HEK293T (cell line): Measurements from ENCODE around the gene ZNF350.
A peak's percentile ranks its signal among the peaks of the same experiment; 100 is the strongest.
"Not testable (repeated sequence)": the region's sequence is repeated elsewhere in the genome, so short reads cannot be mapped to it uniquely, and the experiment has no call there.

Experiments used
- CTCF ChIA-PET: fragments of 350-600 bp; formaldehyde crosslinking; extraction: SDS; loops from one replicate; lab custom pipeline; 2021; ENCODE audit warnings: antibody characterized with exemption, inconsistent platforms; lab: Yijun Ruan, JAX
- POLR2A ChIA-PET: fragments of 350-600 bp; formaldehyde crosslinking; extraction: SDS; loops from one replicate; lab custom pipeline; 2020; ENCODE audit warnings: antibody characterized with exemption, inconsistent platforms; lab: Yijun Ruan, JAX
- DNase-seq: peaks from one replicate; pipeline ENCODE4 v3.0.0; 2012; ENCODE audit warnings: mixed read lengths; ENCODE audit errors: extremely low spot score
- ARNT ChIP-seq: fragments of 450-650 bp; IDR thresholded peaks from 2 replicates; pipeline ENCODE4 v1.6.1; 2017; ENCODE audit warnings: mild to moderate bottlenecking
- BHLHE40 ChIP-seq: fragments of 450-650 bp; IDR thresholded peaks from 2 replicates; pipeline ENCODE4 v1.6.1; 2016; ENCODE audit warnings: mild to moderate bottlenecking, moderate library complexity, borderline replicate concordance
- CTBP1 ChIP-seq: fragments of 450-650 bp; IDR thresholded peaks from 2 replicates; pipeline ENCODE4 v1.6.1; 2016; ENCODE audit warnings: borderline replicate concordance
- ELF4 ChIP-seq: fragments of 450-650 bp; IDR thresholded peaks from 2 replicates; pipeline ENCODE4 v1.6.1; 2017; ENCODE audit warnings: antibody characterized with exemption
- FOXA1 ChIP-seq: fragments of 450-650 bp; IDR thresholded peaks from 2 replicates; pipeline ENCODE4 v1.6.1; 2016; ENCODE audit warnings: mild to moderate bottlenecking
- FOXK2 ChIP-seq: fragments of 450-650 bp; IDR thresholded peaks from 2 replicates; pipeline ENCODE4 v1.6.1; 2016; ENCODE audit warnings: mild to moderate bottlenecking
- FOXM1 ChIP-seq: fragments of 450-650 bp; IDR thresholded peaks from 2 replicates; pipeline ENCODE4 v1.6.1; 2017; ENCODE audit warnings: mild to moderate bottlenecking, borderline replicate concordance
- HDGF ChIP-seq: fragments of 450-650 bp; IDR thresholded peaks from 2 replicates; pipeline ENCODE4 v1.6.1; 2017; ENCODE audit warnings: antibody characterized with exemption, borderline replicate concordance
- L3MBTL2 ChIP-seq: fragments of 450-650 bp; conservative IDR thresholded peaks from 2 replicates; pipeline ENCODE4 v1.6.1; 2016; ENCODE audit warnings: mild to moderate bottlenecking
- LEF1 ChIP-seq: fragments of 450-650 bp; IDR thresholded peaks from 2 replicates; pipeline ENCODE4 v1.6.1; 2017; ENCODE audit warnings: mild to moderate bottlenecking, borderline replicate concordance
- NFRKB ChIP-seq: fragments of 450-650 bp; IDR thresholded peaks from 2 replicates; pipeline ENCODE4 v1.6.1; 2016; ENCODE audit warnings: mild to moderate bottlenecking, moderate library complexity
- PKNOX1 ChIP-seq: fragments of 450-650 bp; IDR thresholded peaks from 2 replicates; pipeline ENCODE4 v1.6.1; 2016
- SP1 ChIP-seq: fragments of 450-650 bp; IDR thresholded peaks from 2 replicates; pipeline ENCODE4 v1.6.1; 2017
- SUZ12 ChIP-seq: fragments of 450-650 bp; IDR thresholded peaks from 2 replicates; pipeline ENCODE4 v1.6.1; 2016; ENCODE audit warnings: mild to moderate bottlenecking
- TARDBP ChIP-seq: fragments of 450-650 bp; IDR thresholded peaks from 2 replicates; pipeline ENCODE4 v1.6.1; 2016
- ZNF384 ChIP-seq: fragments of 450-650 bp; IDR thresholded peaks from 2 replicates; pipeline ENCODE4 v1.6.1; 2016

Gene ZNF350

GRCh38 chr19:51986309-51987291, at the start of gene ZNF350:
Gene ZNF350 (minus strand): TSS chr19:51986840. CDS start chr19:51974360, 12,480 bp downstream.
- CTCF ChIA-PET = no interaction called here
- TF ChIP-seq ELF4 = peak; percentile 56
- TF ChIP-seq FOXK2 = peak; percentile 61; the same call in 1 of the 2 replicates
- peak; percentile 59 for TF ChIP-seq L3MBTL2
- no peak for TF ChIP-seq LEF1
- POLR2A ChIA-PET = no interaction called here
- peak; percentile 71 for DNase-seq

- no peak for DNase-seq
- POLR2A ChIA-PET = no interaction called here
- CTCF ChIA-PET = no interaction called here
- TF ChIP-seq SP1 = no peak
- no peak for TF ChIP-seq ZNF384
- TF ChIP-seq CTBP1 = no peak
- TF ChIP-seq TARDBP = no peak
- no peak for TF ChIP-seq FOXA1
- no peak for TF ChIP-seq FOXM1
- TF ChIP-seq PKNOX1 = no peak
- TF ChIP-seq L3MBTL2 = no peak
- no peak for TF ChIP-seq LEF1
- TF ChIP-seq SUZ12 = no peak
- TF ChIP-seq ARNT = no peak
- no peak for TF ChIP-seq HDGF
- TF ChIP-seq NFRKB = no peak
- no peak for TF ChIP-seq FOXK2
- TF ChIP-seq ELF4 = no peak
- no peak for TF ChIP-seq BHLHE40
These were observed 47.5 kb upstream of the ZNF350 start for GRCh38 chr19:52034051-52034728.

GRCh38 chr19:52028780-52029123, 42.1 kb upstream of the ZNF350 start:
- ChIA-PET POLR2A (interaction anchor here (0.7 to 1.2 kb wide), 2 partner anchors 20 to 21 kb away, joined by 3 to 10 read pairs; partner anchors contain the start of genes ZNF432 and ZNF615), CTCF (no interaction called here)
- TF ChIP-seq NFRKB = no peak
- TF ChIP-seq LEF1 = no peak
- no peak for TF ChIP-seq SP1
- DNase-seq = no peak

- DNase-seq = peak; percentile 82
- ChIA-PET CTCF (no interaction called here), POLR2A (interaction anchor here (0.7 to 1.2 kb wide), 2 partner anchors 20 to 21 kb away, joined by 3 to 10 read pairs; partner anchors contain the start of genes ZNF432 and ZNF615)
- TF ChIP-seq ELF4 (peak; percentile 40; the same call in 1 of the 2 replicates), CTBP1 (no peak), NFRKB (peak; percentile 62), L3MBTL2 (peak; percentile 92), TARDBP (no peak)
These were observed 41.6 kb upstream of the ZNF350 start, which contains the start of gene ZNF614 for GRCh38 chr19:52028027-52028779. Gene ZNF614 (minus strand): TSS chr19:52028379. CDS start chr19:52025745, 2,634 bp downstream.

- POLR2A ChIA-PET = interaction anchor here (0.7 kb wide), 1 partner anchor 23 kb away, joined by 3 read pairs; no protein-coding TSS in a partner anchor
- CTCF ChIA-PET, DNase-seq: not testable (repeated sequence)
These were observed 39.8 kb upstream of the ZNF350 start for GRCh38 chr19:52026255-52026990.

GRCh38 chr19:52024478-52024877, 37.8 kb upstream of the ZNF350 start:
- POLR2A ChIA-PET, CTCF ChIA-PET, DNase-seq: not testable (repeated sequence)

- POLR2A ChIA-PET = no interaction called here
- CTCF ChIA-PET = no interaction called here
- no peak for TF ChIP-seq ELF4
- no peak for TF ChIP-seq FOXA1
- DNase-seq = no peak
These were observed 35.6 kb upstream of the ZNF350 start for GRCh38 chr19:52022193-52022592.
